ENCODE measurements around the gene DPF3. TPM values are rescaled to one million over a fixed set of nuclear protein-coding genes. Genes with fewer than 3 reads are reported as not detected.

DPF3 gene
- total and polyA plus RNA-seq, 7 experiments from 2014 or later = 0.07 to 5.5 (median 0.57) TPM; not detected in 1

DNA sequence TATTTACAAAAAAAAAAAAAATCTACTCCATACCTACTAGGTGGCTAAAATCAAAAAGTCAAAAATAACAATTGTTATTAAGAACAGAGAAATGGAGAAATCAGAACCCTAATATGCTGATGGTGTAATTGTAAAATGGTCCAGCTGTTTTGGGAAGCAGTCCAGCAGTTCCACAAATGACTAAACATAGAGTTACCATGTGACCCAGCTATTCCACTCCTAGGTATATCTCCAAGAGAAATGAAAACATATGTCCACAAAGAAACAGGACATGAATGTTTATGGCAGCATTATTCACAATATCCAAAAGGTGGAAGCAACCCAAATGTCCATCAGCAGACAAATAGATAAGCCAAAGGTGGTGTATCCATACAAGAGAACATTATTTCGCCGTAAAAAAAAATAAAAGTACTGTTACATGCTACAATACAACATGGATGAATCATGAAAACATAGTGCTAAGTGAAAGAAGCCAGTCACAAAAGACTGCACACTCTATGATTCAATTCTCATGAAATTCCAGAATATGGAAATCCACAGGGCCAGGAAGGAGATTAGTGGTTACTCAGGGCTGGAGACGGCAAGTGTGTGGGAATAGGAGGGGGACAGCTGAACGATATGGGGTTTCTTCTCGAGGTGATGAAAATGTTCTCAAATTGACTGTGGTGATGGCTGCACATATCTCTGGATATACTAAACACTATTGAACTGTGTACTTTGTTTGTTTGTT, 9.1 kb upstream of the DPF3 start:
- H3K4me3 ChIP-seq (ENCODE audit: low read length) = no peak overlapping the region
- intact Hi-C loops (cut with micrococcal nuclease) = loop anchor here (10.0 kb wide), 3 partner anchors 168 to 878 kb away; no protein-coding TSS in a partner anchor
- H3K4me1 ChIP-seq (ENCODE audit: control insufficient read depth in 2 of 2, insufficient read depth in 2 of 2, low read length in 2 of 2) = no peaks in the 10 kb centered on the region
- no peaks in the 10 kb centered on the region for H3K36me3 ChIP-seq (ENCODE audit: control insufficient read depth in 2 of 3, insufficient read depth in 3 of 3, low read length in 3 of 3)
- Mint-ChIP-seq H3K9me3 (no peaks in the 10 kb centered on the region), H3K4me1 (peaks cover 0 to 21% (median 0%) of the 10 kb centered on the region in 7 donors), H3K27ac (no peak overlapping the region), H3K36me3 (peaks cover 0 to 3% (median 0%) of the 10 kb centered on the region in 5 donors), H3K4me3 (no peak overlapping the region), H3K27me3 (peaks cover 15 to 33% (median 16%) of the 10 kb centered on the region in 5 donors)
- no peak overlapping the region for H3K27ac ChIP-seq (ENCODE audit: low read depth, low read length)
- no peaks in the 10 kb centered on the region for H3K27me3 ChIP-seq (ENCODE audit: control insufficient read depth in 2 of 2, insufficient read depth in 2 of 2, low read length in 2 of 2)
- DNase-seq (no peak), ATAC-seq (no peak)
- H3K9me3 ChIP-seq (ENCODE audit: control insufficient read depth in 2 of 3, low read length in 3 of 3) = no peaks in the 10 kb centered on the region
- ChIA-PET POLR2A (no interaction called here), CTCF (interaction anchor here (1.2 to 4.9 kb wide), 4 partner anchors 9 to 388 kb away, joined by 3 to 116 read pairs (median 4); partner anchors contain the start of gene DPF3)

DNA sequence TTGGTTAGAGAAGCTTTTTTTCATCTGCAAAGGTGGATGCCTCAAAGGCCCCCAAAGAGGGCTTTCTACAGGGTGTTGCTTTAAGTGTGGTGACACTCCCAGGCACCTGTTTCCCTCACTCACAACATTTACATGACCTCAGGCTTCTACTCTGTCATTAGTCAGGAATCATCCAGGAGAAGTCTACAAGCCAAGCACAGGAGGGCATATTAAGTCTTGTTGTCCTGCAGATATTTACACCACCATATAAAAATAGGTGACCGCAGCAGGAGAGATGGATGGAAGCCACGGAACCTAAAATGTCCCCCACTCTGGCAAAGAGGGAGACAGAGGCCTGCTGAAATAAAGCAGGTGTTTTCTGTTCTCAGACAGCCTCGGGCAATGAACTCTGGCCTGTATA, 7.5 kb upstream of the DPF3 start:
- no peak overlapping the region for H3K4me3 Mint-ChIP-seq
- no peak overlapping the region for H3K27ac Mint-ChIP-seq
- H3K27me3 Mint-ChIP-seq = peaks cover 23 to 40% (median 26%) of the 10 kb centered on the region in 5 donors
- intact Hi-C loops (cut with micrococcal nuclease) = loop anchor here (10.0 kb wide), 3 partner anchors 167 to 877 kb away; no protein-coding TSS in a partner anchor
- Histone ChIP-seq H3K4me1 (ENCODE audit: control insufficient read depth in 2 of 2, insufficient read depth in 2 of 2, low read length in 2 of 2) (no peaks in the 10 kb centered on the region), H3K27ac (ENCODE audit: low read depth, low read length) (no peak overlapping the region), H3K4me3 (ENCODE audit: low read length) (no peak overlapping the region), H3K9me3 (ENCODE audit: control insufficient read depth in 2 of 3, low read length in 3 of 3) (no peaks in the 10 kb centered on the region), H3K36me3 (ENCODE audit: control insufficient read depth in 2 of 3, insufficient read depth in 3 of 3, low read length in 3 of 3) (no peaks in the 10 kb centered on the region), H3K27me3 (ENCODE audit: control insufficient read depth in 2 of 2, insufficient read depth in 2 of 2, low read length in 2 of 2) (no peaks in the 10 kb centered on the region)
- peaks cover 0 to 3% (median 0%) of the 10 kb centered on the region in 5 donors for H3K36me3 Mint-ChIP-seq
- POLR2A ChIA-PET = no interaction called here
- peaks cover 0 to 12% (median 0%) of the 10 kb centered on the region in 7 donors for H3K4me1 Mint-ChIP-seq
- ATAC-seq (no peak), DNase-seq (no peak)
- CTCF ChIA-PET = no interaction called here
- no peaks in the 10 kb centered on the region for H3K9me3 Mint-ChIP-seq

DNA sequence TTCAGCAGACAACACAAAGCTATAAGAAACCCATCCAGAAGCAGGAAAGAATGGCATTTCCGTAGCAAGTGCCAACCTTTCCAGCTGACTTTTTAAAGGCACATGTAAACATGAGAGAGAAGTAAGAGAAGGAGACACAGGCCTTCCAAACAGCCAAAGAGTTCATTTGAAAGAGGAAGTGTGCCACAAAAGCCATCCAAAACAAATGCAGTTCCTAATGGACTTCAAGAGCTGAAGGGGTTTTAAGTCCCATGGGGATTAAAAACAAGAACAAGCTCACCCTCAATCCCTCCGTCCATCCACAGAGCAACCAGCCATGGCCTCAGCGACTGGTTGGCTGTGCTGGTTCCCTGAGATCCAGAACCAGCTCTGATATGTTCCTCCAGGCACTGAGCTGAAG, 4.5 kb upstream of the DPF3 start:
- POLR2A ChIA-PET = no interaction called here
- DNase-seq (no peak), ATAC-seq (no peak)
- no peaks in the 10 kb centered on the region for H3K9me3 ChIP-seq (ENCODE audit: control insufficient read depth in 2 of 3, low read length in 3 of 3)
- H3K9me3 Mint-ChIP-seq = no peaks in the 10 kb centered on the region
- no peak overlapping the region for H3K4me3 Mint-ChIP-seq
- H3K27ac Mint-ChIP-seq = no peak overlapping the region
- peaks cover 0 to 9% of the 10 kb centered on the region in 2 donors for H3K4me1 ChIP-seq (ENCODE audit: control insufficient read depth in 2 of 2, insufficient read depth in 2 of 2, low read length in 2 of 2)
- intact Hi-C loops (cut with micrococcal nuclease) = no loop called here
- H3K4me1 Mint-ChIP-seq = peaks cover 7 to 20% (median 13%) of the 10 kb centered on the region in 7 donors
- H3K4me3 ChIP-seq (ENCODE audit: low read length) = no peak overlapping the region
- H3K36me3 Mint-ChIP-seq = peaks cover 0 to 4% (median 0%) of the 10 kb centered on the region in 5 donors
- H3K36me3 ChIP-seq (ENCODE audit: control insufficient read depth in 2 of 3, insufficient read depth in 3 of 3, low read length in 3 of 3) = no peaks in the 10 kb centered on the region
- CTCF ChIA-PET = interaction anchor here (0.6 kb wide), 1 partner anchor 377 kb away, joined by 3 read pairs; no protein-coding TSS in a partner anchor
- H3K27ac ChIP-seq (ENCODE audit: low read depth, low read length) = no peak overlapping the region
- H3K27me3 ChIP-seq (ENCODE audit: control insufficient read depth in 2 of 2, insufficient read depth in 2 of 2, low read length in 2 of 2) = peaks cover 0 to 10% of the 10 kb centered on the region in 2 donors
- H3K27me3 Mint-ChIP-seq = peaks cover 28 to 54% (median 40%) of the 10 kb centered on the region in 5 donors

DNA sequence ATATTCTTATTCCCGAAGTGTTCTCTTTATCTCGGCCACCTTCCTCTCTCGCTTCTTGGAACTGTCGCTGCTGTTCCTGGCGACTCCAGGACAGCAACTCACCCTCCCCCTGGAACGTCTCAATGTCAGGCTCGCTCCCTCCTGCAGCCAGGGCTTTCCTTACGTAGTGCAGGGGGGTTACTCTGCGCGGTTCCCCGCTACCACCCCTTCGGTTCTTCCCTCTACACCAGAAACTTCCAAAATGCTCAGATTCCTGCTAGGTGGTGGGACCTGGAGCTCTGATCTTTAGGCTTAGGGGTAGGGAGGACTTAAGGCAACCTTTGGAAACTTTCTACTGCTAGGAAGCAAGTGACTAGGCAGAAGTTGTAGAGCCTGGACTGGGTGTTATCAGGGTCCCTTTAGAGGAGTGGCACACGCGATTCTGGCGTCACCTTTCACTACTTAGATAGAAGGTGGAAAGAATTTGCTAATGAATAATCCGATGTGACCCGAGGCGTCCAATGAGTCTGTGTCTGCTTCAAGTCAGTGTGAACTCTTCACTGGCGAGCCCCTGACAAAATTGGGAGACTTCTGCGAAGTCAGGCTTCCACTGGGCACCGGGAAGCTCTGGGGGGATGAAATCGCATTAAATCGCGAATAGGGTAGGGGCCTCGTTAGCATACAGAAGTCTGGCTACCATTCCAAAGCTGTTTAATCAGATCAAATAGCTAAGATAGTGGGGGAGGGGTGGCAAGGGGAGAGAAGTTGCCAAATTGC, 900 bp upstream of the DPF3 start:
- intact Hi-C loops (cut with micrococcal nuclease) = loop anchor here (1.0 to 5.0 kb wide), 7 partner anchors 10 to 1572 kb away; partner anchors contain the start of genes DCAF4 (in 2 of the 2), RBM25 (in 2 of the 2) and SIPA1L1 (in 1 of the 2)
- H3K4me3 ChIP-seq (ENCODE audit: low read length) = peak overlapping the region; percentile 74
- no peaks in the 10 kb centered on the region for H3K36me3 ChIP-seq (ENCODE audit: control insufficient read depth in 2 of 3, insufficient read depth in 3 of 3, low read length in 3 of 3)
- peaks cover 9 to 20% of the 10 kb centered on the region in 2 donors for H3K4me1 ChIP-seq (ENCODE audit: control insufficient read depth in 2 of 2, insufficient read depth in 2 of 2, low read length in 2 of 2)
- DNase-seq (peak in 7 of 9 donors; percentile 5 to 25 (median 11)), ATAC-seq (no peak)
- Mint-ChIP-seq H3K36me3 (peaks cover 0 to 5% (median 0%) of the 10 kb centered on the region in 5 donors), H3K4me1 (peaks cover 20 to 36% (median 24%) of the 10 kb centered on the region in 7 donors), H3K4me3 (peak overlapping the region; percentile 91 to 99 (median 97)), H3K27me3 (peaks cover 41 to 65% (median 58%) of the 10 kb centered on the region in 5 donors), H3K27ac (peak overlapping the region in 6 of 9 donors; percentile 6 to 89 (median 50)), H3K9me3 (peaks cover 0 to 1% (median 0%) of the 10 kb centered on the region in 11 donors)
- CTCF ChIA-PET = interaction anchor here (0.8 to 1.9 kb wide), 3 partner anchors 11 to 379 kb away, joined by 3 to 6 read pairs (median 6); no protein-coding TSS in a partner anchor
- H3K9me3 ChIP-seq (ENCODE audit: control insufficient read depth in 2 of 3, low read length in 3 of 3) = no peaks in the 10 kb centered on the region
- peak overlapping the region; percentile 8 for H3K27ac ChIP-seq (ENCODE audit: low read depth, low read length)
- H3K27me3 ChIP-seq (ENCODE audit: control insufficient read depth in 2 of 2, insufficient read depth in 2 of 2, low read length in 2 of 2) = peaks cover 6 to 10% of the 10 kb centered on the region in 2 donors
- POLR2A ChIA-PET = interaction anchor here (0.6 to 1.4 kb wide), 2 partner anchors 32 to 359 kb away, joined by 3 read pairs; partner anchors contain the start of gene DCAF4

DNA sequence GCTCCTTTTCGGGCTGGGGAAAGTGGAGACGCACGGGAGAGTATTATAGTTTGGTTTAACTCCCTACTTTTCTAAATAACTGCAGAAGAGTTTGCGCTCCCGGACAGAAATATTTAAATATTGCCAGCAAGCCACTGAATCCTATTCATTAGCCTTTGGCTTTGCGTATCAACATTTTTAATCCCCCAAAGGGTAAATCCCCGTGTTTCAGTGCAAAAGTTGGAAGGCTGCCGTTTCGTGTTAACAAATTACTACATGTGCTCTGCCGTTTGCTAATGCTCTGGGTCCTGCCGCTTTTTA, 372 bp upstream of the DPF3 start:
- H3K27me3 ChIP-seq (ENCODE audit: control insufficient read depth in 2 of 2, insufficient read depth in 2 of 2, low read length in 2 of 2) = peaks cover 6 to 10% of the 10 kb centered on the region in 2 donors
- Mint-ChIP-seq H3K4me1 (peaks cover 20 to 36% (median 24%) of the 10 kb centered on the region in 7 donors), H3K4me3 (peak overlapping the region; percentile 91 to 99 (median 97)), H3K27me3 (peaks cover 37 to 67% (median 54%) of the 10 kb centered on the region in 5 donors), H3K27ac (peak overlapping the region; percentile 22 to 94 (median 56)), H3K36me3 (peaks cover 0 to 4% (median 0%) of the 10 kb centered on the region in 5 donors), H3K9me3 (peaks cover 0 to 1% (median 0%) of the 10 kb centered on the region in 11 donors)
- intact Hi-C loops (cut with micrococcal nuclease) = loop anchor here (1.0 to 5.0 kb wide), 7 partner anchors 11 to 1572 kb away; partner anchors contain the start of genes DCAF4 (in 2 of the 2), RBM25 (in 2 of the 2) and SIPA1L1 (in 1 of the 2)
- ATAC-seq = no peak
- ChIA-PET POLR2A (interaction anchor here (1.4 kb wide), 1 partner anchor 359 kb away, joined by 3 read pairs; no protein-coding TSS in a partner anchor), CTCF (interaction anchor here (0.8 to 1.9 kb wide), 3 partner anchors 11 to 378 kb away, joined by 3 to 6 read pairs (median 6); no protein-coding TSS in a partner anchor)
- H3K9me3 ChIP-seq (ENCODE audit: control insufficient read depth in 2 of 3, low read length in 3 of 3) = no peaks in the 10 kb centered on the region
- no peaks in the 10 kb centered on the region for H3K36me3 ChIP-seq (ENCODE audit: control insufficient read depth in 2 of 3, insufficient read depth in 3 of 3, low read length in 3 of 3)
- H3K27ac ChIP-seq (ENCODE audit: low read depth, low read length) = peak overlapping the region; percentile 8
- DNase-seq = no peak
- peak overlapping the region; percentile 74 for H3K4me3 ChIP-seq (ENCODE audit: low read length)
- H3K4me1 ChIP-seq (ENCODE audit: control insufficient read depth in 2 of 2, insufficient read depth in 2 of 2, low read length in 2 of 2) = peaks cover 9 to 20% of the 10 kb centered on the region in 2 donors

All from naive thymus-derived CD4-positive, alpha-beta T cell (primary cell).